GM21737 (cell line): ENCODE data around the gene FNDC3A.
"Not testable (repeated sequence)": the region's sequence is repeated elsewhere in the genome, so short reads cannot be mapped to it uniquely, and the experiment has no call there.

ENCODE experiments used
- ATAC-seq: cut with Tn5 transposase; IDR thresholded peaks from one replicate; pipeline ENCODE4 v1.9.1; 2021; ENCODE audit warnings: mild to moderate bottlenecking, moderate library complexity; ENCODE audit not compliant: unreplicated experiment

FNDC3A gene

DNA sequence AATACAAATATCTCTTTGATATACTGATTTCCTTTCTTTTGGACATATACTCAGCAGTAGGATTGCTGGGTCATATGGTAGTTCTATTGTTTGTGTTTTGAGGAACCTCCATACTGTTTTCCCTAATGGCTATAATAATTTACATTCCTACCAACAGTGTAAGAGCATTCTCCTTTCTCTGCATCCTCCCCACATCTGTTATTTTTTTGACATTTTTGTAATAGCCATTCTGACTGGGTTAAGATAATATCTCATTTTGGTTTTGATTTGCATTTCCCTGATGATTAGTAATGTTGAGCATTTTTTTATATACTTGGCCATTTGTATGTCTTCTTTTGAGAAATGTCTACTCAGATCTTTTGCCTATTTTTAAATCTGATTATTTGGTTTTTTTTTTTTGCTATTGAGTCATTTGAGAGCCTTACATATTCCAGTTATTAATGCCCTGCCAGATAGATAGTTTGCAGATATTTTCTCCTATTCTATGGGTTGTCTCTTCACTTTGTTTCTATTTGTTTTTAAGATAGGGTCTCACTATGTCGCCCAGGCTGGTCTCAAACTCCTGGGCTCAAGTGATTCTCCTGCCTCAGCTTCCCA is 95.7 kb downstream of the FNDC3A start:
- ATAC-seq = no peak

- ATAC-seq = peak; percentile 56
These were observed 107.2 kb downstream of the FNDC3A start for GRCh38 chr13:49082653-49083536.

DNA sequence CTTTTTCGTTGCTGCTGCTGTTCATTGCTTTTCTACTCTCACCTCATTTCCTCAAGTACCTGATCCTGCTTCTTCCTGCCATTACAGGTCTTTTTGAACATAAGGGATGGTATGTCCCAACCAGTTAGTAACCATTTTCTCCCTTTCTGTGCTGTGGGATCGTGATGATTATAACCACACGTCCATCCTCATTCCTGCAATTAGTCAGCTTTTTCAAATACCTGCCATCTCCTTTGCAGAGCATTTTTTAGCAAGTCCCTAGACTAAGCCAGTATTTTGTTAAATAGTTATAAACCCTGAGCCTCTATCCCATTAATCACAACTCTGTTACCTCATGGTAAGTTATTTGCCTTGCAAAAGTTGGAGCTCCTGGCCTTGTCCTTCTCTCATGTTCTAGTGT is 109.2 kb downstream of the FNDC3A start:
- ATAC-seq = no peak

- no peak for ATAC-seq
These were observed 111.0 kb downstream of the FNDC3A start for GRCh38 chr13:49086722-49087121.

GRCh38 chr13:49093376-49093775 is 117.7 kb downstream of the FNDC3A start:
- ATAC-seq = no peak

- ATAC-seq = no peak
These were observed 121.7 kb downstream of the FNDC3A start for GRCh38 chr13:49097374-49097773.

GRCh38 chr13:49098198-49098597 is 122.5 kb downstream of the FNDC3A start:
- ATAC-seq = no peak

- no peak for ATAC-seq
These were observed 123.2 kb downstream of the FNDC3A start for GRCh38 chr13:49098771-49099512.

GRCh38 chr13:49099513-49099877 is 123.8 kb downstream of the FNDC3A start:
- ATAC-seq = no peak

DNA sequence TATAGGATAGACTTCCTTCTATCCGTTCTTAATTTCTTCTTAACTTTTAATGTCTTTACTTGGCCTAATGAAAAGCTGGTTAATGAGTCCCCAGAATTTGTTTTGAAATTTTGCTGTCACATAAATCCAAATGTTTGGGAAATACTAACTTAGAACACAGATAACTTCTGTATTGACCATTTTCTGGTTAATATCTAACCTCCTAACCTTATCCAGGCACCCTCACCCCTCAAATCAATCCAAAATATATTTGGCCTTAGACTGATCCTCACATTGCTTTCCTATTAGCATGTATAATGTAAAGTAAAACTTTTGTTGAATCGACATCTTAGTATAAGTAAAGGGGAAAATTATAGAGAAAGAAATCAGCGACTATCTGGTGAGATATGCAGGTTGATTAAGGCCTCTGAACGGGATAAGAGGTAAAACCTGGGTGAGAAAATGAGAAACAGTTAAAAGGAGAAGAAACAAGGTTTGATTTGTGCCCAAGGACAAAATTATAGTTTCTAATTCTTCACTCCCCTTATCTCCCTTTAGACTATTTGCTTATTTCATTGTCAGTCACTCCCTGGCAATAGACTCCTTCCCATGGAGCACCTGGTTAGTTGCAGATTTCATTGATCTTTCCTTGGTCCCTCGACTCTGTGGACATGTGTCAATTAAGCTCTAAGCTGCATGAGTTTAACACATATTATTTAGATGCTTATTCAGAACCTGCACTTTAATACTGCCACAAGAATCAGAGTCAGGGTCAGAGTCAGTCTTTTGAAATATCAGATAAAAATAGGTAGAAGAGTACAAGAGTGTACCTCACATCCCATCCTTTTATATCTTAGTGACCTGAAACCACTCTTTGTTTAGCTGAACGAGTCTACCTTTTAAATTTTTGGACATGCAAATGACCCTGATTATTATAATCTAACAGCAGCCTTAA is 125.2 kb downstream of the FNDC3A start:
- ATAC-seq = no peak

DNA sequence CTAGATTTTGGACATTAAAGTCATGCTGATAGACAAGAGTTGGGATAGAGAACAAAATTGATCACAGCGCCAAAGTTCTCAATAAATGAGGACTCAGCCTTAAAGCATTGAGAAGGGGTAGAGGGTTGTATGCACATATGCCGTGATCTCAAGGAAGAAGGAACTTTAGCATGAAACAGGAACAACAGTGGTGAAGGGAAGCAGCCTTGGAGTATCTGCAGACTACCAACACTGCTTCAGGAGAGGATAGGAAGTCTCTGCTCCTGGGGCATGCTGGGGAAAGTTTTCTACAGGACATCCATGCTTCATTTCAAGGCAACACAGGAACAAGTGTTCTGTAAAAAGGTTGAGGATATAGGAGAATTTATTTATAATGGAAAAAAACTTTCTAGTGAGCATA is 132.5 kb downstream of the FNDC3A start:
- no peak for ATAC-seq

GRCh38 chr13:49110122-49110912 is 134.6 kb downstream of the FNDC3A start:
- ATAC-seq = peak; percentile 61

DNA sequence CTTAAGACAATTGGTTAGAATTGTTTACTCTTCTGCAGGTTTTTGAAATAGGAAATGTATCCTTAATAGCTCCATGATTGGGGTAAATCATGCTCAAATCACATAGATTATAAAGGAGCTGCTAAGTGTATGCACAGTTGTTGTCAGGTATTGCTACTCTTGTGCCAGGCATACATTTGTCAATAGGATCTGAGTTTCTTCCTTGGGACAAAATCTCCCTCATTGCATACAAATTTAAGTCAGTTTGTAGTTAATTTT is 135.1 kb downstream of the FNDC3A start:
- no peak for ATAC-seq

DNA sequence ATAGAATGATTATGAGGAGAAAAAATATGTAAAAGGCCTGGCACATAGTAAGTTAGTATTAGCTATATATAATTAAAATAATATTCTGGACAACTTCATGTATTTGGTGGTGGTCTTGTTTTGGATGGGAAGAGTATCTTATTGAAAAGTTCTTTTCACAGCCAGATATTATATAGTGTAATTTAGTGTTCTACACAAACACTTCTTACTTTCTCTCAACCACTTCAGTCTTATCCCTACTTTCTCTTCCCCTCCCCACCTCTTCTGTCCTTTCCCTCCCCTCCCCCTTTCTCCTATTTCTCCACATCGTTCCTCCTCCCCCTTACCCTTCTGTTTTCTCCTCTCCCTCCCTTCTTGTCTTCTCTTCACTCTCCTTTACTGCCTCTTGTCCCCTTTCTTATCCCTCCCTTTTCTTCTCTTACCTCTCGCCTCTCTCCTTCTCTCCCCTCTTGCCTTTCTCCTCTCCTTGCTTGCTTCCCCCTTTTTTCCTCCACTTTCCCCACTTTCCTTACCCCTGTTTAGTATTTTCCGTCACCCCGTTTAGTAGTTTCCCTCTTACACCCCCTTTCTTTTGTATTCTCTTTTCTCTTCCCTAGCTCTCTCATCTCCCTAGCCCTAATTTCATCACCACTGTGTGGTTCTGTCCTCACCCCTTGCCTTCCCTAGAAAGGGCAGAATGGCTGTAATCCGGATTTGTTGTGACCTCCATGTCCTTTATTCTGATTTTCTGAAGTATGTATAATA is 137.2 kb downstream of the FNDC3A start:
- no peak for ATAC-seq

- ATAC-seq = no peak
These were observed 138.0 kb downstream of the FNDC3A start for GRCh38 chr13:49113526-49114286.

- ATAC-seq = no peak
These were observed 141.2 kb downstream of the FNDC3A start for GRCh38 chr13:49116873-49117272.

GRCh38 chr13:49118455-49118854 is 142.7 kb downstream of the FNDC3A start:
- ATAC-seq = not testable (repeated sequence)

DNA sequence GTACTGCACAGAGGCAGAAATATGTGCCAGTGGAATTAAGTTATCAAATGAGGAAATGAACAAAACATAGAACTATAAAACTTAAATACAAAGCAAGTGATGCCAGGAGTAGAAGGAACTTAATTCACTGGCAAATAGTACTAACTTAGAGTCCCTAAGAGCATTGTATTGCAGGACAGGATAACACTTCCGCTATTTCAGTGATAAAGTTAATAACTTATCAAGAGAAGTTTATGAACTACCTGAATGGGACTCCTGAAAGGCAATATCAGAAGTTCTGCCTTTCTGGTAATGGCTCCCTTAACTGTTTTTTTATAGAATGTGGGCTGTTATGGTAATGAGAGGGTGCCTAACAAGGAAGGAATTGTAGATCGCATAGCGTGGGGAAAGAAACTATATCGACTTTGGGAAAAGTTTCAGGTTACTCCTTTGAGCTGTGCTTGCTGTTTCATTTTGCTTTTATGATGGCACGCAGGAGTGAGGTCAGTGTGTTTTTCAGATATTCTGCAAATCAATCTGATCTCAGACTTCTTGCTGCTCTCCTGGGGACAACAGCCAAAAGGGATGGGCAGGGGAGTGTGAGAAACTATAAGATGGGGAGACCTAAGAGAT is 149.1 kb downstream of the FNDC3A start:
- no peak for ATAC-seq
